HEK293 (cell line): ENCODE results near the gene PRR33.

ENCODE experiments used
- GLI2 ChIP-seq: fragments of 450-650 bp; formaldehyde crosslinking; IDR thresholded peaks from 2 replicates; pipeline ENCODE4; 2017; ENCODE audit warnings: missing biosample characterization, missing genetic modification characterization, low read depth, borderline replicate concordance
- TCF7L2 ChIP-seq: IDR thresholded peaks from 2 replicates; pipeline ENCODE4 v1.6.1; 2011; ENCODE audit warnings: low read depth, mild to moderate bottlenecking, inconsistent platforms, low read length, moderate library complexity, borderline replicate concordance
- ZBTB26 ChIP-seq: fragments of 450-650 bp; formaldehyde crosslinking; optimal IDR thresholded peaks from 2 replicates; pipeline ENCODE3; 2016; ENCODE audit warnings: missing biosample characterization, mild to moderate bottlenecking, missing genetic modification characterization
- ZNF140 ChIP-seq: fragments of 450-650 bp; formaldehyde crosslinking; IDR thresholded peaks from 2 replicates; pipeline ENCODE4 v1.5.1; 2016; ENCODE audit warnings: missing biosample characterization, missing genetic modification characterization
- ZNF274 ChIP-seq, 2 experiments: fragments of 200-500 bp in 1 of 2; fragments of 450-650 bp in 1 of 2; sonication (Bioruptor generic) in 1 of 2; formaldehyde crosslinking in 1 of 2; IDR thresholded peaks; 2 replicates each; pipeline versions ENCODE4 v1.5.1 to v1.6.1; 2014 to 2016; ENCODE audit warnings: borderline replicate concordance in 1 of 2, inconsistent platforms in 1 of 2, low read length in 1 of 2, missing biosample characterization in 1 of 2, missing genetic modification characterization in 1 of 2
- ZNF423 ChIP-seq: fragments of 450-650 bp; formaldehyde crosslinking; IDR thresholded peaks from 2 replicates; pipeline ENCODE4 v1.5.1; 2016; ENCODE audit warnings: missing biosample characterization, missing genetic modification characterization
- ZNF549 ChIP-seq: fragments of 450-650 bp; IDR thresholded peaks from 2 replicates; pipeline ENCODE4 v1.5.1; 2018; ENCODE audit warnings: missing biosample characterization, missing genetic modification characterization, mild to moderate bottlenecking, inconsistent platforms, moderate library complexity
- TF ChIP-seq, protein P1 (sequence below): fragments of 450-650 bp; formaldehyde crosslinking; IDR thresholded peaks from 2 replicates; pipeline ENCODE4 v1.5.1; 2016; ENCODE audit warnings: missing biosample characterization, missing genetic modification characterization
- TF ChIP-seq, protein P2 (sequence below): fragments of 450-650 bp; formaldehyde crosslinking; IDR thresholded peaks from 2 replicates; pipeline ENCODE4 v1.5.1; 2016; ENCODE audit warnings: missing biosample characterization, missing genetic modification characterization
- TF ChIP-seq, protein P3 (sequence below): fragments of 450-650 bp; formaldehyde crosslinking; IDR thresholded peaks from 2 replicates; pipeline ENCODE4 v1.5.1; 2016; ENCODE audit warnings: missing biosample characterization, missing genetic modification characterization
- TF ChIP-seq, protein P4 (sequence below): sonication (generic); formaldehyde crosslinking; IDR thresholded peaks from 2 replicates; pipeline ENCODE4 v1.8.1; 2022; ENCODE audit warnings: mild to moderate bottlenecking, moderate library complexity, missing genetic modification reagents

- TF ChIP-seq, protein P1, sequence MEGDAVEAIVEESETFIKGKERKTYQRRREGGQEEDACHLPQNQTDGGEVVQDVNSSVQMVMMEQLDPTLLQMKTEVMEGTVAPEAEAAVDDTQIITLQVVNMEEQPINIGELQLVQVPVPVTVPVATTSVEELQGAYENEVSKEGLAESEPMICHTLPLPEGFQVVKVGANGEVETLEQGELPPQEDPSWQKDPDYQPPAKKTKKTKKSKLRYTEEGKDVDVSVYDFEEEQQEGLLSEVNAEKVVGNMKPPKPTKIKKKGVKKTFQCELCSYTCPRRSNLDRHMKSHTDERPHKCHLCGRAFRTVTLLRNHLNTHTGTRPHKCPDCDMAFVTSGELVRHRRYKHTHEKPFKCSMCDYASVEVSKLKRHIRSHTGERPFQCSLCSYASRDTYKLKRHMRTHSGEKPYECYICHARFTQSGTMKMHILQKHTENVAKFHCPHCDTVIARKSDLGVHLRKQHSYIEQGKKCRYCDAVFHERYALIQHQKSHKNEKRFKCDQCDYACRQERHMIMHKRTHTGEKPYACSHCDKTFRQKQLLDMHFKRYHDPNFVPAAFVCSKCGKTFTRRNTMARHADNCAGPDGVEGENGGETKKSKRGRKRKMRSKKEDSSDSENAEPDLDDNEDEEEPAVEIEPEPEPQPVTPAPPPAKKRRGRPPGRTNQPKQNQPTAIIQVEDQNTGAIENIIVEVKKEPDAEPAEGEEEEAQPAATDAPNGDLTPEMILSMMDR (tag by site-specific recombination): no peak
- TF ChIP-seq GLI2 (tag by site-specific recombination) (no peak), ZNF274 (IDR thresholded peaks at IDR 0.05; ENCODE audit: low read length) (no peak), ZNF274 (tag by site-specific recombination; IDR thresholded peaks at IDR 0.05; ENCODE audit: borderline replicate concordance) (no peak), ZNF423 (tag by site-specific recombination) (no peak), TCF7L2 (no peak), ZBTB26 (tag by site-specific recombination) (no peak), ZNF140 (tag by site-specific recombination) (no peak), ZNF549 (no peak)
- TF ChIP-seq, protein P2, sequence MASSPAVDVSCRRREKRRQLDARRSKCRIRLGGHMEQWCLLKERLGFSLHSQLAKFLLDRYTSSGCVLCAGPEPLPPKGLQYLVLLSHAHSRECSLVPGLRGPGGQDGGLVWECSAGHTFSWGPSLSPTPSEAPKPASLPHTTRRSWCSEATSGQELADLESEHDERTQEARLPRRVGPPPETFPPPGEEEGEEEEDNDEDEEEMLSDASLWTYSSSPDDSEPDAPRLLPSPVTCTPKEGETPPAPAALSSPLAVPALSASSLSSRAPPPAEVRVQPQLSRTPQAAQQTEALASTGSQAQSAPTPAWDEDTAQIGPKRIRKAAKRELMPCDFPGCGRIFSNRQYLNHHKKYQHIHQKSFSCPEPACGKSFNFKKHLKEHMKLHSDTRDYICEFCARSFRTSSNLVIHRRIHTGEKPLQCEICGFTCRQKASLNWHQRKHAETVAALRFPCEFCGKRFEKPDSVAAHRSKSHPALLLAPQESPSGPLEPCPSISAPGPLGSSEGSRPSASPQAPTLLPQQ (tag by site-specific recombination): no peak
- TF ChIP-seq, protein P3, sequence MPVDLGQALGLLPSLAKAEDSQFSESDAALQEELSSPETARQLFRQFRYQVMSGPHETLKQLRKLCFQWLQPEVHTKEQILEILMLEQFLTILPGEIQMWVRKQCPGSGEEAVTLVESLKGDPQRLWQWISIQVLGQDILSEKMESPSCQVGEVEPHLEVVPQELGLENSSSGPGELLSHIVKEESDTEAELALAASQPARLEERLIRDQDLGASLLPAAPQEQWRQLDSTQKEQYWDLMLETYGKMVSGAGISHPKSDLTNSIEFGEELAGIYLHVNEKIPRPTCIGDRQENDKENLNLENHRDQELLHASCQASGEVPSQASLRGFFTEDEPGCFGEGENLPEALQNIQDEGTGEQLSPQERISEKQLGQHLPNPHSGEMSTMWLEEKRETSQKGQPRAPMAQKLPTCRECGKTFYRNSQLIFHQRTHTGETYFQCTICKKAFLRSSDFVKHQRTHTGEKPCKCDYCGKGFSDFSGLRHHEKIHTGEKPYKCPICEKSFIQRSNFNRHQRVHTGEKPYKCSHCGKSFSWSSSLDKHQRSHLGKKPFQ: no peak
- TF ChIP-seq, protein P4, sequence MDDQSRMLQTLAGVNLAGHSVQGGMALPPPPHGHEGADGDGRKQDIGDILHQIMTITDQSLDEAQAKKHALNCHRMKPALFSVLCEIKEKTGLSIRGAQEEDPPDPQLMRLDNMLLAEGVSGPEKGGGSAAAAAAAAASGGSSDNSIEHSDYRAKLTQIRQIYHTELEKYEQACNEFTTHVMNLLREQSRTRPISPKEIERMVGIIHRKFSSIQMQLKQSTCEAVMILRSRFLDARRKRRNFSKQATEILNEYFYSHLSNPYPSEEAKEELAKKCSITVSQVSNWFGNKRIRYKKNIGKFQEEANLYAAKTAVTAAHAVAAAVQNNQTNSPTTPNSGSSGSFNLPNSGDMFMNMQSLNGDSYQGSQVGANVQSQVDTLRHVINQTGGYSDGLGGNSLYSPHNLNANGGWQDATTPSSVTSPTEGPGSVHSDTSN (CRISPR knock-in tag): no peak
These were observed 14.2 kb downstream of the PRR33 start for GRCh38 chr11:1877211-1878136.
